Lung (tissue), 12 donors: ENCODE data around the gene SLC16A14. TPM values are rescaled to one million over a fixed set of nuclear protein-coding genes. Genes with fewer than 3 reads are reported as not detected.

Source experiments
- ATAC-seq: fragments of 200-7000 bp; cut with Tn5 transposase; one replicate; pipeline ENCODE4 v1.9.1; 2020; ENCODE audit warnings: moderate number of reproducible peaks; ENCODE audit not compliant: insufficient read depth, low FRiP score
- DNase-seq, 3 donors: peaks; one replicate each; pipeline ENCODE4 v3.0.0-alpha.2; 2013 to 2017
- H3K27ac ChIP-seq, 2 donors: one replicate each; pipeline ENCODE4 v1.5.1; 2013; ENCODE audit warnings: mild to moderate bottlenecking in 2 of 2, moderate library complexity in 2 of 2, control low read depth in 1 of 2, inconsistent platforms in 1 of 2, low read depth in 1 of 2, low read length in 1 of 2
- H3K27me3 ChIP-seq, 3 donors: one replicate each; pipeline ENCODE4 v1.5.1; 2013; ENCODE audit warnings: low read length in 2 of 3; ENCODE audit not compliant: control insufficient read depth in 3 of 3, insufficient read depth in 3 of 3
- H3K36me3 ChIP-seq, 4 donors: one replicate each; pipeline ENCODE4 v1.5.1; 2013; ENCODE audit warnings: low read length in 4 of 4, mild to moderate bottlenecking in 1 of 4, moderate library complexity in 1 of 4; ENCODE audit not compliant: control insufficient read depth in 4 of 4, insufficient read depth in 4 of 4
- H3K4me1 ChIP-seq, 5 donors: one replicate each; pipeline ENCODE4 v1.5.1; 2013; ENCODE audit warnings: low read length in 5 of 5, mild to moderate bottlenecking in 2 of 5, moderate library complexity in 1 of 5; ENCODE audit not compliant: control insufficient read depth in 5 of 5, insufficient read depth in 5 of 5
- H3K4me3 ChIP-seq: one replicate; pipeline ENCODE4 v1.5.1; 2013; ENCODE audit warnings: mild to moderate bottlenecking, control low read depth, moderate library complexity
- H3K9ac ChIP-seq, 2 donors: one replicate each; pipeline ENCODE4 v1.5.1; 2013; ENCODE audit warnings: low read length in 2 of 2, control low read depth in 1 of 2; ENCODE audit not compliant: insufficient read depth in 1 of 2
- H3K9me3 ChIP-seq, 4 donors: one replicate each; pipeline ENCODE4 v1.5.1; 2013; ENCODE audit warnings: low read length in 3 of 4, mild to moderate bottlenecking in 1 of 4, moderate library complexity in 1 of 4; ENCODE audit not compliant: control insufficient read depth in 4 of 4, insufficient read depth in 3 of 4
- WGBS, 2 donors: extraction: QIAGEN DNeasy Blood & Tissue Kit; methylation state at CpG; one replicate each; pipeline ENCODE4 v1.1.7; 2013; 5-methylcytosine and 5-hydroxymethylcytosine counted together
- polyA plus RNA-seq, 2 donors: library from polyadenylated mRNA; stranded (reverse); fragments of 200-250 nt; gene quantifications; one replicate each; pipeline ENCODE4 v1.2.1, GENCODE V29; 2013
- total RNA-seq, 2 donors: library from RNA; depleted of rRNA in 1 of 2; stranded (reverse); fragments of >200 nt in 1 of 2; gene quantifications; one replicate each; pipeline ENCODE4 v1.2.1, GENCODE V29; 2014 to 2021
- TF ChIP-seq, protein P1 (sequence below): IDR thresholded peaks from 2 replicates; pipeline ENCODE4 v1.5.1; 2012; ENCODE audit warnings: mild to moderate bottlenecking; ENCODE audit errors: control extremely low read depth, extremely low read depth
- donor health status: control.
- donor health status: control.
- donor health status: Bipolar disorder and iron deficiency.
- donor health status: healthy.
- donor health status: DM: yes; HTN: yes; CAD: no.

The SLC16A14 gene
- total and polyA plus RNA-seq, 4 donors = 0.85 to 8.2 (median 3.5) TPM

GRCh38 chr2:230048010-230048671 lies 20.6 kb downstream of the SLC16A14 start:
- TF ChIP-seq, protein P1, sequence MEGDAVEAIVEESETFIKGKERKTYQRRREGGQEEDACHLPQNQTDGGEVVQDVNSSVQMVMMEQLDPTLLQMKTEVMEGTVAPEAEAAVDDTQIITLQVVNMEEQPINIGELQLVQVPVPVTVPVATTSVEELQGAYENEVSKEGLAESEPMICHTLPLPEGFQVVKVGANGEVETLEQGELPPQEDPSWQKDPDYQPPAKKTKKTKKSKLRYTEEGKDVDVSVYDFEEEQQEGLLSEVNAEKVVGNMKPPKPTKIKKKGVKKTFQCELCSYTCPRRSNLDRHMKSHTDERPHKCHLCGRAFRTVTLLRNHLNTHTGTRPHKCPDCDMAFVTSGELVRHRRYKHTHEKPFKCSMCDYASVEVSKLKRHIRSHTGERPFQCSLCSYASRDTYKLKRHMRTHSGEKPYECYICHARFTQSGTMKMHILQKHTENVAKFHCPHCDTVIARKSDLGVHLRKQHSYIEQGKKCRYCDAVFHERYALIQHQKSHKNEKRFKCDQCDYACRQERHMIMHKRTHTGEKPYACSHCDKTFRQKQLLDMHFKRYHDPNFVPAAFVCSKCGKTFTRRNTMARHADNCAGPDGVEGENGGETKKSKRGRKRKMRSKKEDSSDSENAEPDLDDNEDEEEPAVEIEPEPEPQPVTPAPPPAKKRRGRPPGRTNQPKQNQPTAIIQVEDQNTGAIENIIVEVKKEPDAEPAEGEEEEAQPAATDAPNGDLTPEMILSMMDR = no peak
- Histone ChIP-seq H3K27ac (no peak overlapping the region), H3K27me3 (no peaks in the 10 kb centered on the region), H3K36me3 (peaks cover 0 to 5% (median 0%) of the 10 kb centered on the region in 4 donors), H3K9me3 (no peaks in the 10 kb centered on the region), H3K9ac (no peak overlapping the region), H3K4me1 (no peaks in the 10 kb centered on the region), H3K4me3 (no peak overlapping the region)
- ATAC-seq = no peak
- 85 to 94% methylated on average over 4 of the region's 4 CpGs for WGBS, 2 donors
- DNase-seq = no peak

GRCh38 chr2:230046491-230046890 lies 22.2 kb downstream of the SLC16A14 start:
- Histone ChIP-seq H3K36me3 (peaks cover 0 to 5% (median 0%) of the 10 kb centered on the region in 4 donors), H3K9me3 (no peaks in the 10 kb centered on the region), H3K4me3 (no peak overlapping the region), H3K27me3 (no peaks in the 10 kb centered on the region), H3K27ac (no peak overlapping the region), H3K4me1 (no peaks in the 10 kb centered on the region), H3K9ac (no peak overlapping the region)
- ATAC-seq (no peak), DNase-seq (no peak)
- TF ChIP-seq, protein P1 = no peak
- WGBS, 2 donors = 97 to 99% methylated on average over 16 of the region's 16 CpGs

DNA sequence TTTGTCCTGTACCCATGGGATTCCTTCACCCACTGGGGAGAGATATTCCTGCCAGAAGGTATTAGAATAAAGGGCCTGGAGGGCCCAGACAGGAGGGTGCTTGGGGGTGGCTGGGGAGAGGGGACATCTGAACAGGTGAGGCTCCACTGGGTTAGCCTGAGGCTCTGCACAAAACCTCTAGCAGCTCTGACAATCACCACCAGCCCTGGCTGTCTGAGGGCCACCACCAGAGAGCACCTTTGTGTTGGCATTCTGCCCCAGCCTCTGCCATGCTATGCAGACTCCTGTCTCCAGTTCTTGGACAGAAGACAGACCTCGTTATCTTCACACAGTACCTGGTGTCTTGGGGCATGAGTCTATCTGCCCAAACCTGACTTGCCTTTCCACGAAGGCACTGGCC lies 25.3 kb downstream of the SLC16A14 start:
- Histone ChIP-seq H3K36me3 (peaks cover 0 to 5% (median 0%) of the 10 kb centered on the region in 4 donors), H3K27ac (no peak overlapping the region), H3K4me3 (no peak overlapping the region), H3K9me3 (no peaks in the 10 kb centered on the region), H3K27me3 (no peaks in the 10 kb centered on the region), H3K9ac (no peak overlapping the region), H3K4me1 (no peaks in the 10 kb centered on the region)
- DNase-seq = no peak
- TF ChIP-seq, protein P1 = no peak
- 94 to 95% methylated on average over 2 of the region's 2 CpGs for WGBS, 2 donors
- ATAC-seq = no peak

DNA sequence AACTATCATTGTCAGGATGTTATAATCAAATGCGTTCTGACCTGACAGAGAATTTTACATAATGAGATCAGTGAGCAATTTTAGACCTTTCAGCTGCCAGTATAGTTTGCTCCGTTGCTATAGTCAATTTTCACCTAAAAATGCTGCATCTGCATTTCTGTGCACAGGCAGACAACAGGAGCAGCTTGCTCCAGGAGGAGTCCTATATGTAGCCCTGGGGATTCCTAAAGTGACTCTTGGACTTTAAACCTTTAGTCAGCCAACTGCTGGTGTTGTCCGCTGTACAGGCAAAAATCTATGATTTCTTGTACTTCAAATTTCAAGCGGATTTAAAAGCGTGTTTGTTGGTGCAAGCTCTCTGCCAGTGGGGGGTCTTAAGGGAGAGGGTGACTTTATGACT lies 25.7 kb downstream of the SLC16A14 start:
- H3K4me3 ChIP-seq = no peak overlapping the region
- ATAC-seq (no peak), DNase-seq (no peak)
- H3K4me1 ChIP-seq = no peaks in the 10 kb centered on the region
- TF ChIP-seq, protein P1 = no peak
- peaks cover 0 to 5% (median 0%) of the 10 kb centered on the region in 4 donors for H3K36me3 ChIP-seq
- H3K9ac ChIP-seq = no peak overlapping the region
- H3K9me3 ChIP-seq = no peaks in the 10 kb centered on the region
- no peak overlapping the region for H3K27ac ChIP-seq
- WGBS, 2 donors = 89 to 95% methylated on average over 5 of the region's 5 CpGs
- no peaks in the 10 kb centered on the region for H3K27me3 ChIP-seq
